22Rv1 (cell line): Measurements from ENCODE around the gene ST13.

ENCODE experiments used
- ZFX ChIP-seq: fragments of 450-650 bp; IDR thresholded peaks from 2 replicates; pipeline ENCODE4 v1.6.1; 2017; ENCODE audit warnings: antibody characterized with exemption, borderline replicate concordance
- TF ChIP-seq, protein P1 (sequence below): fragments of 450-650 bp; IDR thresholded peaks from 2 replicates; pipeline ENCODE4 v1.5.1; 2017; ENCODE audit warnings: mild to moderate bottlenecking

DNA sequence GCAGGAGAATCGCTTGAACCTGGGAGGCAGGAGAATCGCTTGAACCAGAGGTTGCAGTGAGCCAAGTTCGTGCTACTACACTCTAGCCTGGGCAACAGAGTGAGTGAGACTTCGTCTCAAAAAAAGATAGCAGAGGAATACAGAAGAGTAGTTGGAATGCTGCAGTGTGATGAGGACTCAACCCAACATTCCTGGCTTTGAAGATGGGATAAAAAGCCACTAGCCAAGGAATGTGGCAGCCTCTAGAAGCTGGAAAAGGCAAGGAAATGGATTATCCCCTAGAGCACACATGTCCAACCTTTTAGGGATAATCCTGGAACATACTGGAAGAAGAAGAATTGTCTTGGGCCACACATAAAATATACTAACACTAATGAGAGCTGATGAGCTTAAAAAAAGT is 51.2 kb downstream of the ST13 start:
- TF ChIP-seq, protein P1, sequence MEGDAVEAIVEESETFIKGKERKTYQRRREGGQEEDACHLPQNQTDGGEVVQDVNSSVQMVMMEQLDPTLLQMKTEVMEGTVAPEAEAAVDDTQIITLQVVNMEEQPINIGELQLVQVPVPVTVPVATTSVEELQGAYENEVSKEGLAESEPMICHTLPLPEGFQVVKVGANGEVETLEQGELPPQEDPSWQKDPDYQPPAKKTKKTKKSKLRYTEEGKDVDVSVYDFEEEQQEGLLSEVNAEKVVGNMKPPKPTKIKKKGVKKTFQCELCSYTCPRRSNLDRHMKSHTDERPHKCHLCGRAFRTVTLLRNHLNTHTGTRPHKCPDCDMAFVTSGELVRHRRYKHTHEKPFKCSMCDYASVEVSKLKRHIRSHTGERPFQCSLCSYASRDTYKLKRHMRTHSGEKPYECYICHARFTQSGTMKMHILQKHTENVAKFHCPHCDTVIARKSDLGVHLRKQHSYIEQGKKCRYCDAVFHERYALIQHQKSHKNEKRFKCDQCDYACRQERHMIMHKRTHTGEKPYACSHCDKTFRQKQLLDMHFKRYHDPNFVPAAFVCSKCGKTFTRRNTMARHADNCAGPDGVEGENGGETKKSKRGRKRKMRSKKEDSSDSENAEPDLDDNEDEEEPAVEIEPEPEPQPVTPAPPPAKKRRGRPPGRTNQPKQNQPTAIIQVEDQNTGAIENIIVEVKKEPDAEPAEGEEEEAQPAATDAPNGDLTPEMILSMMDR: no peak
- TF ChIP-seq ZFX: no peak
